Endodermal cell (in vitro differentiated cells): ENCODE data around the gene LMCD1. TPM values are rescaled to one million over a fixed set of nuclear protein-coding genes. Genes with fewer than 3 reads are reported as not detected.

Source experiments
- DNase-seq: peaks from one replicate; pipeline ENCODE4 v3.0.0-alpha.2; 2017
- H3K27ac ChIP-seq: 2 replicates; pipeline ENCODE4 v1.5.1; 2013; ENCODE audit warnings: mild to moderate bottlenecking, low read depth, low read length, moderate library complexity
- H3K27me3 ChIP-seq: 2 replicates; pipeline ENCODE4 v1.6.1; 2013; ENCODE audit warnings: mild to moderate bottlenecking, low read length, moderate library complexity; ENCODE audit not compliant: insufficient read depth, control insufficient read depth, poor library complexity, severe bottlenecking
- H3K36me3 ChIP-seq: 2 replicates; pipeline ENCODE4 v1.7.0; 2013; ENCODE audit warnings: mild to moderate bottlenecking, low read length, moderate library complexity; ENCODE audit not compliant: control insufficient read depth, insufficient read depth
- H3K4me1 ChIP-seq: one replicate; pipeline ENCODE4 v1.7.0; 2013; ENCODE audit warnings: low read length; ENCODE audit not compliant: control insufficient read depth, insufficient read depth
- H3K4me3 ChIP-seq: 2 replicates; pipeline ENCODE4 v1.5.1; 2013; ENCODE audit warnings: mild to moderate bottlenecking, low read length, moderate library complexity
- H3K9ac ChIP-seq: 2 replicates; pipeline ENCODE4 v1.6.1; 2013; ENCODE audit warnings: mild to moderate bottlenecking, low read length, moderate library complexity; ENCODE audit not compliant: poor library complexity, severe bottlenecking; ENCODE audit errors: extremely low read depth
- H3K9me3 ChIP-seq: 2 replicates; pipeline ENCODE4 v1.6.1; 2013; ENCODE audit warnings: mild to moderate bottlenecking, low read length, moderate library complexity; ENCODE audit not compliant: control insufficient read depth
- H3K27ac Mint-ChIP-seq: 2 replicates; pipeline ENCODE4 v1.8.0; 2020; ENCODE audit warnings: mixed read lengths
- H3K27me3 Mint-ChIP-seq: 2 replicates; pipeline ENCODE4 v1.8.0; 2021; ENCODE audit warnings: mild to moderate bottlenecking, mixed read lengths; ENCODE audit not compliant: insufficient read depth
- H3K36me3 Mint-ChIP-seq: 2 replicates; pipeline ENCODE4 v1.8.0; 2020; ENCODE audit warnings: low read depth, mixed read lengths
- H3K4me1 Mint-ChIP-seq: 2 replicates; pipeline ENCODE4 v1.8.0; 2020; ENCODE audit warnings: mixed read lengths
- H3K4me3 Mint-ChIP-seq: 2 replicates; pipeline ENCODE4 v1.8.0; 2020; ENCODE audit warnings: mild to moderate bottlenecking, moderate library complexity, mixed read lengths
- H3K9me3 Mint-ChIP-seq: 2 replicates; pipeline ENCODE4 v1.8.0; 2020; ENCODE audit warnings: mild to moderate bottlenecking, mixed read lengths
- WGBS, 2 experiments: methylation state at CpG; one replicate each; pipeline versions ENCODE4 v1.1.5 to v1.1.7; 2013; ENCODE audit warnings: missing lambda C conversion rate in 2 of 2, mixed read lengths in 1 of 2; ENCODE audit not compliant: insufficient coverage in 1 of 2, insufficient read length in 1 of 2; 5-methylcytosine and 5-hydroxymethylcytosine counted together
- total RNA-seq, 2 donors: library from RNA; stranded (reverse); fragmentation: NEBNext Ultra II Directional in 1 of 2; extraction: Animal tissue kit (Norgen Biotek cat#: 25700) in 1 of 2; gene quantifications; 2 replicates in 1 of 2; 3 replicates in 1 of 2; pipeline ENCODE4 v1.2.1, GENCODE V29; 2021
- TF ChIP-seq, protein P1 (sequence below): fragments of 200-600 bp; sonication (generic); conservative IDR thresholded peaks from 2 replicates; pipeline ENCODE4 v1.5.0; 2021; ENCODE audit warnings: antibody characterized with exemption, mild to moderate bottlenecking

LMCD1 gene
- total RNA-seq, 2 donors from 2014 or later, result 20.7 to 35.7 TPM

DNA sequence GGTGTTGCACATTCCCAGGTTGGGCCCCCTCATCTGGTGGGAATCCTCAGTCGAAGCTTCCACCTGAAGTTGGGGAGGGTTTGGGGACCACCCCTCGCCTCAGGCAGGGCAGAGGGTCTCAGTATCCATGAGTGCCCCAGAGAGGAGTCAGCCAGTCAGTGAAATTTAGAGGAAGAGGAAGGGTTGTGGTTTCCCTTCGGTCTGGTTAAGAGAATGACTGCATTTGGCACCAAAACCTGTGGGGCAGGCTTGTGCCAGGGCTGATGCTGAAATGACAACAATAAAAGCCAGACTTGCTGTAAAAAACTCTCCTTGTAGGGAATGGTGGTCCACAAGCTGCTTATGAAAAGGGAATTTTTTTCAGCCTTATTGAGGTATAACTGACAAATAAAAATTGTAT is 22.6 kb downstream of the LMCD1 start:
- H3K27me3 ChIP-seq, result no peaks in the 10 kb centered on the region
- TF ChIP-seq, protein P1, sequence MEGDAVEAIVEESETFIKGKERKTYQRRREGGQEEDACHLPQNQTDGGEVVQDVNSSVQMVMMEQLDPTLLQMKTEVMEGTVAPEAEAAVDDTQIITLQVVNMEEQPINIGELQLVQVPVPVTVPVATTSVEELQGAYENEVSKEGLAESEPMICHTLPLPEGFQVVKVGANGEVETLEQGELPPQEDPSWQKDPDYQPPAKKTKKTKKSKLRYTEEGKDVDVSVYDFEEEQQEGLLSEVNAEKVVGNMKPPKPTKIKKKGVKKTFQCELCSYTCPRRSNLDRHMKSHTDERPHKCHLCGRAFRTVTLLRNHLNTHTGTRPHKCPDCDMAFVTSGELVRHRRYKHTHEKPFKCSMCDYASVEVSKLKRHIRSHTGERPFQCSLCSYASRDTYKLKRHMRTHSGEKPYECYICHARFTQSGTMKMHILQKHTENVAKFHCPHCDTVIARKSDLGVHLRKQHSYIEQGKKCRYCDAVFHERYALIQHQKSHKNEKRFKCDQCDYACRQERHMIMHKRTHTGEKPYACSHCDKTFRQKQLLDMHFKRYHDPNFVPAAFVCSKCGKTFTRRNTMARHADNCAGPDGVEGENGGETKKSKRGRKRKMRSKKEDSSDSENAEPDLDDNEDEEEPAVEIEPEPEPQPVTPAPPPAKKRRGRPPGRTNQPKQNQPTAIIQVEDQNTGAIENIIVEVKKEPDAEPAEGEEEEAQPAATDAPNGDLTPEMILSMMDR, result no peak
- peaks cover 94% of the 10 kb centered on the region for H3K36me3 ChIP-seq
- WGBS, 2 experiments, result 94 to 95% methylated on average over 3 of the region's 3 CpGs
- no peak overlapping the region for H3K4me3 ChIP-seq
- Mint-ChIP-seq H3K36me3 (peaks cover 24% of the 10 kb centered on the region), H3K27me3 (no peaks in the 10 kb centered on the region), H3K9me3 (no peaks in the 10 kb centered on the region), H3K4me1 (peaks cover 14% of the 10 kb centered on the region), H3K4me3 (no peak overlapping the region), H3K27ac (no peak overlapping the region)
- no peaks in the 10 kb centered on the region for H3K4me1 ChIP-seq
- no peaks in the 10 kb centered on the region for H3K9me3 ChIP-seq
- DNase-seq, result no peak
- no peak overlapping the region for H3K9ac ChIP-seq
- H3K27ac ChIP-seq, result no peak overlapping the region

DNA sequence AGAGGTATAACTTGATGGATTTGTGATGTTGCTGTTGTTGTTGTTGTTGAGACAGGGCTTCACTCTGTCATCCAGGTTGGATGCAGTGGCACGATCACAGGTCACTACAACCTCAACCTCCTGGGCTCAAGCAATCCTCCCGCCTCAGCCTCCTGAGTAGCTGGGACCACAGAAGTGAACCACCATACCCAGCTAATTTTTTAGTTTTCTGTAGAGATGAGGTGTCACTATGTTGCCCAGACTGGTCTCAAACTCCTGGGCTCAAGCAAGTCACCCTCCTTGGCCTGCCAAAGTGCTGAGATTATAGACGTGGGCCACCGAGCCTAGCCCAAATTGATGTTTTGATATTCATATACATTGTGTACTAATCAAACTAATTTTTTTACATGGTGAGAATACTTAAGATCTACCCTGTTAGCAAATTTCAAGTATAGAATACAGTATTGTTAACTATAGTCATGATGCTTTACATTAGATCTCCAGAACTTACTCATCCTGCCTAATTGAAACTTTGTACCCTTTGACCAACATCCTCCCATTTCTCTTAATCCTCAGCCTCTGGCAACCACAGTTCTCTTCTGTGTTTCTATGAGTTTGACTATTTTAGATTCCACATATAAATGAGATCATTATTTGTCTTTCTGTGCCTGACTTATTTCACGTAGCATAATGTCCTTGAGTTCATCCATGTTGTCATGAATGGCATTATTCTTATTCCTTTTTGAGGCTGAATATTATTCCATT is 23.2 kb downstream of the LMCD1 start:
- Mint-ChIP-seq H3K36me3 (peaks cover 24% of the 10 kb centered on the region), H3K4me3 (no peak overlapping the region), H3K27ac (no peak overlapping the region), H3K27me3 (no peaks in the 10 kb centered on the region), H3K4me1 (peaks cover 10% of the 10 kb centered on the region), H3K9me3 (no peaks in the 10 kb centered on the region)
- Histone ChIP-seq H3K27ac (no peak overlapping the region), H3K4me1 (peaks cover 4% of the 10 kb centered on the region), H3K9ac (no peak overlapping the region), H3K36me3 (peaks cover 94% of the 10 kb centered on the region), H3K27me3 (no peaks in the 10 kb centered on the region), H3K4me3 (no peak overlapping the region), H3K9me3 (no peaks in the 10 kb centered on the region)
- WGBS, 2 experiments, result 98 to 100% methylated on average over 2 to 5 of the region's 5 CpGs
- TF ChIP-seq, protein P1, result no peak
- DNase-seq, result no peak

DNA sequence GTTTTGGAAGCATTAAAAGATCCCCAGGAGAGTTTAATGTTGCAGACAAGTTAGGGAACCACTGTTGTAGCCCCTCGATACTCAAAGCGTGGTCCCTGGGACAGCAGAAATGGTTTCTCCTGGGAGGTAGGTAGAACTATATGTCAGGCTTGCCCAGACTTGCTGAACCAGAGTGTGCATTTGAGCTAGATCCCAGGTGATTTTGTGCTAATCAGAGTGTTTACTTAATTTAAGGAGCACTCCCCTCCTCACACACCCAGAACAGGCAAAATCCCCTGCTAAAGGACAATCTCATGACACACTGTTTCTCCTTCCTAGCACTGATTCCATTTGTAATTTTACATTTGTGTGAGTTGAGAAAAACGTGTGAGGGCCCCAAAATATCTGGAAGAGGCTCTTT is 24.3 kb downstream of the LMCD1 start:
- H3K9me3 ChIP-seq, result no peaks in the 10 kb centered on the region
- H3K27me3 ChIP-seq, result no peaks in the 10 kb centered on the region
- H3K27me3 Mint-ChIP-seq, result no peaks in the 10 kb centered on the region
- H3K4me1 Mint-ChIP-seq, result peaks cover 16% of the 10 kb centered on the region
- no peak overlapping the region for H3K4me3 ChIP-seq
- H3K9me3 Mint-ChIP-seq, result no peaks in the 10 kb centered on the region
- no peak overlapping the region for H3K27ac ChIP-seq
- TF ChIP-seq, protein P1, result no peak
- H3K4me1 ChIP-seq, result peaks cover 6% of the 10 kb centered on the region
- H3K36me3 Mint-ChIP-seq, result peaks cover 21% of the 10 kb centered on the region
- no peak for DNase-seq
- H3K27ac Mint-ChIP-seq, result no peak overlapping the region
- H3K9ac ChIP-seq, result no peak overlapping the region
- H3K36me3 ChIP-seq, result peaks cover 94% of the 10 kb centered on the region
- WGBS, 2 experiments, result 88 to 91% methylated on average over 1 to 3 of the region's 3 CpGs
- H3K4me3 Mint-ChIP-seq, result no peak overlapping the region
